Cardiac muscle cell (in vitro differentiated cells and primary cell): Measurements from ENCODE around the gene DAAM1. TPM values are rescaled to one million over a fixed set of nuclear protein-coding genes. Genes with fewer than 3 reads are reported as not detected.
A peak's percentile ranks its signal among the peaks of the same experiment; 100 is the strongest.

Experiments used
- DNase-seq, 2 donors: peaks; one replicate each; pipeline versions ENCODE4 v3.0.0 to v3.0.0-alpha.2; 2010 to 2017; ENCODE audit warnings: low read depth in 1 of 2, low spot score in 1 of 2
- H3K27ac ChIP-seq: fragments of 200-600 bp; sonication (generic); 2 replicates; pipeline ENCODE4 v1.5.1; 2016
- H3K27me3 ChIP-seq: fragments of 200-600 bp; sonication (generic); 2 replicates; pipeline ENCODE4 v1.6.0; 2016; ENCODE audit warnings: control low read depth
- H3K36me3 ChIP-seq: fragments of 200-600 bp; sonication (generic); 2 replicates; pipeline ENCODE4 v1.5.1; 2016; ENCODE audit warnings: control low read depth
- H3K4me1 ChIP-seq: fragments of 200-600 bp; sonication (generic); 2 replicates; pipeline ENCODE4 v1.8.1; 2017; ENCODE audit warnings: low read depth, mild to moderate bottlenecking, mixed run types
- H3K4me3 ChIP-seq: fragments of 200-600 bp; sonication (generic); 2 replicates; pipeline ENCODE4 v1.5.1; 2016; ENCODE audit warnings: mild to moderate bottlenecking
- H3K9me3 ChIP-seq: fragments of 200-600 bp; sonication (generic); 2 replicates; pipeline ENCODE4 v1.5.1; 2017; ENCODE audit warnings: low read depth, mild to moderate bottlenecking, control low read depth
- CTCF ChIP-seq: IDR thresholded peaks from 2 replicates; pipeline ENCODE4 v1.5.1; 2012; ENCODE audit warnings: low read depth, mild to moderate bottlenecking, low read length
- polyA plus RNA-seq: library from polyadenylated mRNA; unstranded; fragments of >200 nt; fragmentation: Nextera tagmentation; extraction: Ambion mirVana; gene quantifications from 2 replicates; pipeline ENCODE4 v1.2.1, GENCODE V29; 2016
- total RNA-seq: library from RNA; depleted of rRNA; stranded (reverse); fragments of >200 nt; gene quantifications from 2 replicates; pipeline ENCODE4 v1.2.3, GENCODE V29; 2016

DAAM1 gene
- total and polyA plus RNA-seq, 2 experiments from 2014 or later = 33.9 to 34.2 TPM

GRCh38 chr14:59391388-59391787 is 202.9 kb downstream of the DAAM1 start:
- DNase-seq = no peak
- no peaks in the 10 kb centered on the region for H3K9me3 ChIP-seq
- H3K4me3 ChIP-seq = no peak overlapping the region
- H3K27me3 ChIP-seq = no peaks in the 10 kb centered on the region
- H3K4me1 ChIP-seq = no peaks in the 10 kb centered on the region
- H3K36me3 ChIP-seq = no peaks in the 10 kb centered on the region
- no peak overlapping the region for H3K27ac ChIP-seq
- TF ChIP-seq CTCF = no peak

- Histone ChIP-seq H3K27ac (no peak overlapping the region), H3K36me3 (no peaks in the 10 kb centered on the region), H3K4me3 (no peak overlapping the region), H3K27me3 (no peaks in the 10 kb centered on the region), H3K9me3 (no peaks in the 10 kb centered on the region), H3K4me1 (no peaks in the 10 kb centered on the region)
- no peak for DNase-seq
- no peak for TF ChIP-seq CTCF
Observed at GRCh38 chr14:59394268-59394667, 205.8 kb downstream of the DAAM1 start.

- Histone ChIP-seq H3K27me3 (no peaks in the 10 kb centered on the region), H3K4me1 (no peaks in the 10 kb centered on the region), H3K9me3 (no peaks in the 10 kb centered on the region), H3K4me3 (no peak overlapping the region), H3K27ac (no peak overlapping the region), H3K36me3 (no peaks in the 10 kb centered on the region)
- no peak for TF ChIP-seq CTCF
- no peak for DNase-seq
Observed at GRCh38 chr14:59395672-59396071, 207.2 kb downstream of the DAAM1 start.

- no peaks in the 10 kb centered on the region for H3K4me1 ChIP-seq
Observed at GRCh38 chr14:59398841-59399240, 210.4 kb downstream of the DAAM1 start.

GRCh38 chr14:59406454-59407245 is 218.2 kb downstream of the DAAM1 start:
- Histone ChIP-seq H3K4me3 (no peak overlapping the region), H3K27ac (no peak overlapping the region), H3K27me3 (no peaks in the 10 kb centered on the region), H3K36me3 (no peaks in the 10 kb centered on the region), H3K9me3 (no peaks in the 10 kb centered on the region), H3K4me1 (no peaks in the 10 kb centered on the region)
- peak in 1 of 2 donors; percentile 89 for DNase-seq
- no peak for TF ChIP-seq CTCF

More at GRCh38 chr14:59398841-59399240, 210.4 kb downstream of the DAAM1 start:
- Histone ChIP-seq H3K27ac (no peak overlapping the region), H3K4me3 (no peak overlapping the region), H3K27me3 (no peaks in the 10 kb centered on the region), H3K36me3 (no peaks in the 10 kb centered on the region), H3K9me3 (no peaks in the 10 kb centered on the region)
- no peak for DNase-seq
- no peak for TF ChIP-seq CTCF
